Measurements from ENCODE around the gene SLAMF9. TPM values are rescaled to one million over a fixed set of nuclear protein-coding genes. Genes with fewer than 3 reads are reported as not detected.

Gene SLAMF9
- total RNA-seq, 1 donor from 2014 or later: not detected

DNA sequence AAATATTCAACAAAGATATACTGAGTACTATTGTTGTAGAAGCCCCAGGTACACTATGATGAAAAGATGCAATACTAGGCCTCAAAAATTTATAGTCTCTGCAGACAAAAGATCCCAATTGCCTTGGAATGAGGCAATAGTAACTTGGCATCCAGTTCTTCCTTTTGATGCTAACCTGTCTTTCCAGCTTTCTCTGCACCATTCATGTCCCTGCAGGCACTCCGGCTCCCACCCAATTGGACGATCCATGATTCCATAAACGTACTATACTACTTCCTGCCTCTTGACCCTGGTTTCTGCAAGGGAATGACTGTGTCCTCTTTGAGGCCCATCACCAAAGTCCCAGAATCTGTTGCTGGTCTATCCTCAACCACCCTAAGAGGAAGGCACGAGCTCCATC is 20.7 kb downstream of the SLAMF9 start:
- H3K27me3 Mint-ChIP-seq (ENCODE audit: low read depth): peaks cover 9% of the 10 kb centered on the region
- intact Hi-C loops (cut with micrococcal nuclease): no loop called here
- H3K4me1 Mint-ChIP-seq (ENCODE audit: low read depth): peaks cover 12% of the 10 kb centered on the region
- no peaks in the 10 kb centered on the region for H3K9me3 Mint-ChIP-seq
- no peak for DNase-seq (ENCODE audit: low spot score)
- no peak overlapping the region for H3K4me3 Mint-ChIP-seq (ENCODE audit: low read depth)
- no peak overlapping the region for H3K27ac Mint-ChIP-seq
- H3K36me3 Mint-ChIP-seq (ENCODE audit: low read depth): no peaks in the 10 kb centered on the region

- intact Hi-C loops (cut with micrococcal nuclease): no loop called here
- no peaks in the 10 kb centered on the region for H3K9me3 Mint-ChIP-seq
- no peak overlapping the region for H3K27ac Mint-ChIP-seq
- H3K27me3 Mint-ChIP-seq (ENCODE audit: low read depth): peaks cover 9% of the 10 kb centered on the region
- peaks cover 6% of the 10 kb centered on the region for H3K4me1 Mint-ChIP-seq (ENCODE audit: low read depth)
- no peak for DNase-seq (ENCODE audit: low spot score)
- H3K4me3 Mint-ChIP-seq (ENCODE audit: low read depth): no peak overlapping the region
- H3K36me3 Mint-ChIP-seq (ENCODE audit: low read depth): no peaks in the 10 kb centered on the region
Observed at GRCh38 chr1:159932296-159933285, 21.4 kb downstream of the SLAMF9 start.

GRCh38 chr1:159931795-159932173 is 22.3 kb downstream of the SLAMF9 start:
- Mint-ChIP-seq H3K27ac (no peak overlapping the region), H3K4me3 (ENCODE audit: low read depth) (no peak overlapping the region), H3K27me3 (ENCODE audit: low read depth) (peaks cover 9% of the 10 kb centered on the region), H3K4me1 (ENCODE audit: low read depth) (peaks cover 2% of the 10 kb centered on the region), H3K36me3 (ENCODE audit: low read depth) (no peaks in the 10 kb centered on the region), H3K9me3 (no peaks in the 10 kb centered on the region)
- intact Hi-C loops (cut with micrococcal nuclease): no loop called here
- DNase-seq (ENCODE audit: low spot score): no peak

DNA sequence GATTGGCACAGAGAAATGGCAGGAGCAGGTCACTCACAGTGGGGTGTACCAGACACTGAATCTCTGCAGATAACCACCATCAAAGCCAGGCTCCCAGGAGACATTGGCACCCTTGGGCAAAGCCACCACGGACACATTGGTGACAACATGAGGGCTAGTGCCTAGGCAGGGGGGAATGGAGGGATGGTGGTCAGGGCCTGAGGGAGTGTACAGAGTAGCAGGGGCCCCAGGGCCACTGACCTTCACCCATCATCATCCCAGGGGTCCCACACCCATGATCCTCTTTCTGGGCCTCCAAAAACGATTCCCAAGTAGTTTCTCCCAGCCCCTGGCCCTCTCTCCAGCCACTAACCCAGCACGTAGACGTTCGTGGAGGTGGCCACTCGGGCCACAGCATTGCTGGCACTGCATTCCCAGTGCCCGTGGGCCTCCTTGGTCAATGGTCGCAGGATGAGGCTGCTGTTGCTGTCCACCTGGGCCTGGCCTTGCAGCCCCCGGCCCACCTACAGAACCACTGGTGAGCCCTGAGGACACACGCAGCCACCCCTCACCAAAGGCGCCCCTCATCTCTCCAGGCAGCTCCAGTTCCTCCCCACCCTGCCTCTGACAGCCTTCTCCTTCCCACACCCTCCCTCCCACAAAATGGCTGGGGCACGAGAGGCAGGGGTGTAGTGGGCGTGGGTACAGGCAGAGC is 22.8 kb downstream of the SLAMF9 start:
- Mint-ChIP-seq H3K4me3 (ENCODE audit: low read depth) (no peak overlapping the region), H3K4me1 (ENCODE audit: low read depth) (peaks cover 1% of the 10 kb centered on the region), H3K27me3 (ENCODE audit: low read depth) (peaks cover 8% of the 10 kb centered on the region), H3K36me3 (ENCODE audit: low read depth) (no peaks in the 10 kb centered on the region), H3K27ac (no peak overlapping the region), H3K9me3 (no peaks in the 10 kb centered on the region)
- intact Hi-C loops (cut with micrococcal nuclease): no loop called here
- DNase-seq (ENCODE audit: low spot score): no peak

DNA sequence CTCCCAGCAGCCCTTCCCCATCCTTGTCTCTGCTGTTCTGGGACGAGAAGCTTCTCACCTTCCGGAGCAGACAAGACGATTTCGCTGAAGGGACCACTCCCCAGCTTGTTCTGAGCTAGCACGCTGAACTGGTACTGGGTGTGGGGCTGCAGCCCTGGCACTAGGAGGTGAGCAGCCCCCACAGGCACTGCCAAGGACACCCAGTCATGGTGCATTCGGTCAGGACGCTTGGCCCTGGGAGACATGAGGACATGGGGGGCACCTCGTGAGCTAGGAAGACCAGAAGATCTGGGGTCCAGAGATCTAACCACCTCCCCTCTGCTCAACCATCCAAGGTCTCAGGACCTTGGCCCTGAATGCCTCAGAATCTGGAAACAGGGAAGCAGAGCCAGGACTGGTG is 23.4 kb downstream of the SLAMF9 start:
- Mint-ChIP-seq H3K36me3 (ENCODE audit: low read depth) (no peaks in the 10 kb centered on the region), H3K27ac (no peak overlapping the region), H3K4me1 (ENCODE audit: low read depth) (peaks cover 7% of the 10 kb centered on the region), H3K27me3 (ENCODE audit: low read depth) (peaks cover 5% of the 10 kb centered on the region), H3K4me3 (ENCODE audit: low read depth) (no peak overlapping the region), H3K9me3 (no peaks in the 10 kb centered on the region)
- DNase-seq (ENCODE audit: low spot score): no peak
- intact Hi-C loops (cut with micrococcal nuclease): no loop called here

- intact Hi-C loops (cut with micrococcal nuclease): no loop called here
- Mint-ChIP-seq H3K27me3 (ENCODE audit: low read depth) (peaks cover 5% of the 10 kb centered on the region), H3K27ac (no peak overlapping the region), H3K36me3 (ENCODE audit: low read depth) (peaks cover 2% of the 10 kb centered on the region), H3K4me3 (ENCODE audit: low read depth) (no peak overlapping the region), H3K9me3 (no peaks in the 10 kb centered on the region), H3K4me1 (ENCODE audit: low read depth) (peaks cover 7% of the 10 kb centered on the region)
- no peak for DNase-seq (ENCODE audit: low spot score)
Observed at GRCh38 chr1:159930216-159930615, 23.8 kb downstream of the SLAMF9 start.

DNA sequence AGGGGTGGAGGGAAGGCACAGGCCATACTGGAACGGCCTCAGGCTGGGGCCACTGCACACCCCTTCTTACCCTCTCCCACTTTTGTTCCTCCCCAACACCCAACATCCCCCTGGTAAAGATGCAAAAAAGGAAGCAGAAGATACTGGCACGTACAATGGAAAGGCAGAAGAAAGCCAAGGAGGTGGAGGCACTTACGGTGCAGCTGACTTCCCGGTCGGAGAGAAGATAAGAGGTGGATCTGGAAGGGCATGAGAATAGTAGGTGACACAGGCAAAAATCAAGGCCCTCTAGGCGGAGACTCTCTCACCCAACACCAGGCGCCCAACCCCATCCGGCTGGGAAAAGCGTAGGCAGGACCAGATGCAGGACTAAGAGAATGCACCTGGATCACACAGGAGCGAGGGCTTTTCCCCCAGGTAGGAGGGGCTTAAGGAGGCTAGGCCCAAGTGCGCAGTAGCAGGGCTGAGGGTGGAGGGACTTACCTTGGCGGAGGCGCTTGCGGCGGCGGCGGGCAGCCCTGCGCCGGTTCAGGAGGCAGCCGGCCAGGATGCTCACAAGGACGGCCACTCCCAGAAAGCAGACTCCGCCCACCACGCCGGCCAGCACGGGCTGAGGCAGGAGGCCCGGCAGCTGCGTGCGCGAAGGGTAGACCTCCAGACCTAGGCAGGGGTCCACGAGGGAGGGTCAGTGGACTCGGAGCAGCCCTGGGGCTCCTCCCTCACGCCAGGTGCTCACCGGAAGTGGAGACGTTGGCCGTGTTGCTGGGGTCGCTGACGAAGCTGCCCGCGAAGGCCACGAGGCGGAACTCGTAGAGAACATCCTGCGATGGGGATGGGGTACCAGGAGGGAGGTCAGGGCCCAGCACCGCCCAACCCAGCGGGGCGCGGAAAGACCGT is 24.6 kb downstream of the SLAMF9 start:
- no peak for DNase-seq (ENCODE audit: low spot score)
- Mint-ChIP-seq H3K9me3 (no peaks in the 10 kb centered on the region), H3K27ac (no peak overlapping the region), H3K27me3 (ENCODE audit: low read depth) (peaks cover 5% of the 10 kb centered on the region), H3K36me3 (ENCODE audit: low read depth) (peaks cover 5% of the 10 kb centered on the region), H3K4me3 (ENCODE audit: low read depth) (no peak overlapping the region), H3K4me1 (ENCODE audit: low read depth) (peaks cover 7% of the 10 kb centered on the region)
- intact Hi-C loops (cut with micrococcal nuclease): loop anchor here (10.0 kb wide), 1 partner anchor 695 kb away; no protein-coding TSS in a partner anchor

DNA sequence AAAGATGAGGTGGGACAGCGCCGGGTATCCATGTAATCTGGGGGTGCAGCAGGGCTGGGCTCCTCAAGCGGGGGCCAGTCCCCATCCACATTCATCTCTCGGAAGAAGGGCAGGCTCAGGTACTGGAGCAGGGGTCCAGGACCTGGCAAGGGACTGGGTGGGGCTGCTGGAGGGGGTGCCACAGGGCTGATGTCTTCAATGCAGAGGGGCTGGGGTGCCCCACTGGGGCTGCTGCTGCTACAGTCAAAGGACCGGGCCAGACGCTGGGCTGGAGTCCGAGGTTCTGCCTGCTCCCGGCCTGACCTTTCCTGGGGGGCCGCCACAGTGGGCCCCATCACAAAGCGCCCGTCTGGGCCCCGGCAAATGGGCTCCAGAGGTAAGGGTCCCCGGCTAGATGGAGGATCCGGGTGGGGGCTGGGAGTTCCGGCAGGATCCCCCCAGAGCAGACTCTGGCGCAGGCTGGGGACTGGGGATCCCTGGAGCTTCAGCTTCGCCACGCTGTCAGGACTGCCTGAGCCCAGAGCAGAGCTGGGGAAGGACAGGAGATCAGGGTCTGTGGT is 25.5 kb downstream of the SLAMF9 start:
- no peak overlapping the region for H3K27ac Mint-ChIP-seq
- peaks cover 10% of the 10 kb centered on the region for H3K4me1 Mint-ChIP-seq (ENCODE audit: low read depth)
- H3K4me3 Mint-ChIP-seq (ENCODE audit: low read depth): no peak overlapping the region
- H3K36me3 Mint-ChIP-seq (ENCODE audit: low read depth): peaks cover 13% of the 10 kb centered on the region
- H3K27me3 Mint-ChIP-seq (ENCODE audit: low read depth): peaks cover 2% of the 10 kb centered on the region
- DNase-seq (ENCODE audit: low spot score): no peak
- intact Hi-C loops (cut with micrococcal nuclease): loop anchor here (10.0 kb wide), 1 partner anchor 696 kb away; no protein-coding TSS in a partner anchor
- H3K9me3 Mint-ChIP-seq: no peaks in the 10 kb centered on the region

DNA sequence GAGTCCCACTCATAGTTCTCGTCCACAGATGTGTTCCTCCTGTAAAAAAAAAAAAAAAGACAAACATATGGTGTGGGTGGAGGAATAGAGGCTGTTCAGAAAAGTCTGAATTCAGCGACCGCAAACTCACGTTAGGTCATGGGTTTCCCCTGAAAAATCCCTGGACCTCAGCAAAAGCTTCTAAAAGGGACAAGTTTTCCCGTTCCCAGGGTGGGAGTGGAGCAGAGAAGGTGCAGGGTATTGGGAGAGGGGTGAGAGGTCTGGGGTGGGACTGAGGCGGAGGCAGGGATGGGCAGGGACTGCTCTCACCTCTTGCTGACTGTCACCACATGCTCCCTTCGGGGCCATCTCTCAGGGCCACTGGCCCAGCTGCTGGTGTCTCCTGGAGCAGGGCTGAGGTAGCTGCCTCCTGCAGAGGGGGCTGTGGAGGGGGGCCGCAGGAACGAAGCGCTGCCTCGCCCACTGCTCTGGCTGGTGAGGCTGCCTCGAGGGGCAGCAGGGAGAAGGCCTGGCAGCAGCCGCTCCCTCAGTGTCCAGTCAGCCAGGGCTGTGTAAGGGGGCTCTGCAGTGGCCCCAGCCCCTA is 26.1 kb downstream of the SLAMF9 start:
- H3K4me3 Mint-ChIP-seq (ENCODE audit: low read depth): no peak overlapping the region
- intact Hi-C loops (cut with micrococcal nuclease): loop anchor here (10.0 kb wide), 1 partner anchor 697 kb away; no protein-coding TSS in a partner anchor
- no peak for DNase-seq (ENCODE audit: low spot score)

GRCh38 chr1:159927211-159927848 is 26.7 kb downstream of the SLAMF9 start:
- H3K27ac Mint-ChIP-seq: no peak overlapping the region
- H3K36me3 Mint-ChIP-seq (ENCODE audit: low read depth): peaks cover 23% of the 10 kb centered on the region
- DNase-seq (ENCODE audit: low spot score): no peak
- H3K27me3 Mint-ChIP-seq (ENCODE audit: low read depth): no peaks in the 10 kb centered on the region
- H3K9me3 Mint-ChIP-seq: no peaks in the 10 kb centered on the region
- intact Hi-C loops (cut with micrococcal nuclease): loop anchor here (10.0 kb wide), 1 partner anchor 697 kb away; no protein-coding TSS in a partner anchor
- peaks cover 18% of the 10 kb centered on the region for H3K4me1 Mint-ChIP-seq (ENCODE audit: low read depth)
- no peak overlapping the region for H3K4me3 Mint-ChIP-seq (ENCODE audit: low read depth)

More for the DNA sequence above, 26.1 kb downstream of the SLAMF9 start:
- Mint-ChIP-seq H3K27ac (no peak overlapping the region), H3K9me3 (no peaks in the 10 kb centered on the region), H3K27me3 (ENCODE audit: low read depth) (no peaks in the 10 kb centered on the region), H3K36me3 (ENCODE audit: low read depth) (peaks cover 19% of the 10 kb centered on the region), H3K4me1 (ENCODE audit: low read depth) (peaks cover 15% of the 10 kb centered on the region)

GRCh38 chr1:159925719-159926078 is 28.3 kb downstream of the SLAMF9 start:
- Mint-ChIP-seq H3K4me1 (ENCODE audit: low read depth) (peaks cover 34% of the 10 kb centered on the region), H3K9me3 (no peaks in the 10 kb centered on the region), H3K27me3 (ENCODE audit: low read depth) (no peaks in the 10 kb centered on the region), H3K36me3 (ENCODE audit: low read depth) (peaks cover 37% of the 10 kb centered on the region), H3K27ac (peak overlapping the region; percentile 98), H3K4me3 (ENCODE audit: low read depth) (peak overlapping the region; percentile 95)
- no peak for DNase-seq (ENCODE audit: low spot score)
- intact Hi-C loops (cut with micrococcal nuclease): loop anchor here (1.0 to 10.0 kb wide), 4 partner anchors 173 to 849 kb away; partner anchors contain the start of genes AIM2, DCAF8 and IGSF8
